ENCODE measurements around the gene BTBD9.

BTBD9 gene

GRCh38 chr6:38218235-38218634, 421.5 kb downstream of the BTBD9 start:
- in situ Hi-C loops (cut with MboI; ENCODE audit: low sequenced_read_pairs), result no loop called here

- in situ Hi-C loops (cut with MboI; ENCODE audit: low sequenced_read_pairs), result no loop called here
Measured at GRCh38 chr6:38216451-38216850, 423.3 kb downstream of the BTBD9 start.

DNA sequence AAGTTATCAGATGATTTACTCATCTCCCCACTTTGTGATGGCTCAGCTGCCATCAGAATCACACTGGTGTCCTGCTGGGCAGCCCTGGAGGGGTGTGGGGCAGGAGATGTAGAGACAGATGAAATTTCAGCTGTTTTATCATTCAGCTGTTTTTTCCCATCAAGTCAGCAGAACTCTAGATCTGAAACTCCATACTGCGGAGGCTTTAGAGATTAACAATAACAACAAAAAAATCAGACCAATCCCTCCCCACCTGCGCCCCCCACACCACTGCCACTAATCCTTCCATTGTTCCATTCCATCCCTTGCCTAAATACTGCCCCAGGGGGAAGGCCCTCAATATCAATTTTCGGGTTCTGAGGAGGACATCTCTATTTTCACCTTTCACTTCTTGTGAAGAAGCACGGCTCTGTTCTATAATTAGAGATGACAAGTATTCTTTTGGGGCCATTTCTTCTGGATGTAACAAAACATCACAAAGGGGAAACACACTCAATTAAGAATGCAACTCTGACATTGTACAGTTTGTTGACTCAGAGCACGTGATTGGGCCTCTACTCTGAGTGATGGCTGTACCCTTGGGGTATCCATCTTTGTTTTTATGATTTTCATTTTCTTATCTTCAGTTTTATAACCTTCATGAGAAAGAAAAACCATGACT, 423.9 kb downstream of the BTBD9 start:
- in situ Hi-C loops (cut with MboI; ENCODE audit: low sequenced_read_pairs), result no loop called here

DNA sequence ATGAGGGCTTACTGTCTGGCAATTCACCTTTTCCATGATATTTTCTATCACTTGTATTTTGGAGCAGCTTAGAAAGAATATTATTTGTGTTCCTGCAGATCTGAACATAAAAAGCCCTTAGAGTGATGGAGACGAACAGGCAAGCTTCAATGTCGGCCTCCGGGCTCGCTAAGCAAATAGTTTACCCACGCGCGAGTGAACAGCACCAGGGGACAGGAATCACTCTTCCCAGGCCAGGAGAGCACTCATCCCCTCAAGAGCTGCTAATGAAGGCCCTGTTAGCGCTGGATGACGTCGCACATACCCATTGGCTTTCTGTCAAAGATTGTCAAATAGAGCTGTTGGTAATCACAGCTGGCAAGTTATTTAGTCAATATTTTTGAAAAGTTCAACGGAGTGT, 424.5 kb downstream of the BTBD9 start:
- in situ Hi-C loops (cut with MboI; ENCODE audit: low sequenced_read_pairs), result no loop called here

DNA sequence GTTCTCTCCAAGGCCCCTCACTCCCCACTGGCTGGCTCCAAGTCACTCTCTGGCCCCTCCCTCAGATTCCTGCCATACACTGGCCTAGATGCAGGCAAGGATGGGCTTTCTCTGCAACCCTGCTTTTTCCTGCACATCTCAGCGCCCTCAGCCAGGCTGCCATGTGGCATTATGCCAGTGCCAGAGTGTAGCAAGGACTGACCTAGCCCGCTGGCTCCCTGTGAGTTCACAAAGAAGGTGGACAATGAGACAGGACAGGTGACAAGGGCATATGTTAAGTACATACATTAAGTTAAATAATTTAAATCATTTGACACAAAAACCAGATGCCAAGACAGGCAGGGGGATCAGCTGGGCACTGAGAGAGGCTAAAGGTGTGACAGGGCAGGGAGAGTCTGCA, 425.6 kb downstream of the BTBD9 start:
- in situ Hi-C loops (cut with MboI; ENCODE audit: low sequenced_read_pairs), result no loop called here

GRCh38 chr6:38213251-38213658, 426.5 kb downstream of the BTBD9 start:
- in situ Hi-C loops (cut with MboI; ENCODE audit: low sequenced_read_pairs), result no loop called here

DNA sequence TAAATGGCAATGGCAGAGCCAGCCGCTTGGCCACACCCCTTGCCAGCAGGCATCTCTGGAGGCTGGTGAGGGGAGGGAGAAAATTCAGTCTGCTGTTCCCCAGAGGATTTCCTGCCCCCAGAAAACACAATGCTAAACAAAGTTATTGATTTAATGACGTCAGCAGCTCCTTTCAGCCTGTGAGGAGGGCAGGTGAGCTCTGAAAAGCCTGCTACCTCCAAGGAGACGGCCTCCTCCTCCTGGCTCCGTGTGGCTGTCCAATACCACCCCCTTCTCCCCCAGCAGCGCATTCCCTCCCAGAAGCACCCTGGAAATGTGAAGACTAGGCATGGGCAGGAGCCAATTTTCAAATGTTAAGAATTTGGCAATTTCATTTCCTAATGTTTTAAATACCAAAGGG, 427.1 kb downstream of the BTBD9 start:
- in situ Hi-C loops (cut with MboI; ENCODE audit: low sequenced_read_pairs), result no loop called here

GRCh38 chr6:38212116-38212515, 427.6 kb downstream of the BTBD9 start:
- in situ Hi-C loops (cut with MboI; ENCODE audit: low sequenced_read_pairs), result no loop called here

- in situ Hi-C loops (cut with MboI; ENCODE audit: low sequenced_read_pairs), result no loop called here
Measured at GRCh38 chr6:38209371-38210260, 430.1 kb downstream of the BTBD9 start.

DNA sequence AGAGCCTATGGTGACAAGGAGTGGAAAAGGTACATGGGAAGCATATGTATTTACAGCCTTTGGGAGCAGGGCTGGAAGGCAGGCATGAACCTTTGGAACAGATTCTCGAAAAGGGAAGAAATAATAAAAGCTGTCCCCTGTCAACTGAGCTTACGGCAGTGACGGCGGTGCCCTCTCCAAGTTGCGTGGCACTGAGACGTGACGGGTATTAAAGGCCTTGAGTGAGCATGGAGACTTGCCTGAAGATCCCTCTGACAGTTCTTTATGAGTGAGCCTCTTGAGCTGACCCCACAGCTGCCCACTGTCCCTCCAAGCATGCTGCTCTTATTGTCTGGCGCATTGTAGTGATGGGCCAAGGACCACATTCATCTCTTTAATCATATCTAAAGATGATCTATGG, 431.7 kb downstream of the BTBD9 start:
- in situ Hi-C loops (cut with MboI; ENCODE audit: low sequenced_read_pairs), result no loop called here

- in situ Hi-C loops (cut with MboI; ENCODE audit: low sequenced_read_pairs), result no loop called here
Measured at GRCh38 chr6:38207375-38207774, 432.4 kb downstream of the BTBD9 start.

GRCh38 chr6:38198219-38198618, 441.5 kb downstream of the BTBD9 start:
- in situ Hi-C loops (cut with MboI; ENCODE audit: low sequenced_read_pairs), result no loop called here

DNA sequence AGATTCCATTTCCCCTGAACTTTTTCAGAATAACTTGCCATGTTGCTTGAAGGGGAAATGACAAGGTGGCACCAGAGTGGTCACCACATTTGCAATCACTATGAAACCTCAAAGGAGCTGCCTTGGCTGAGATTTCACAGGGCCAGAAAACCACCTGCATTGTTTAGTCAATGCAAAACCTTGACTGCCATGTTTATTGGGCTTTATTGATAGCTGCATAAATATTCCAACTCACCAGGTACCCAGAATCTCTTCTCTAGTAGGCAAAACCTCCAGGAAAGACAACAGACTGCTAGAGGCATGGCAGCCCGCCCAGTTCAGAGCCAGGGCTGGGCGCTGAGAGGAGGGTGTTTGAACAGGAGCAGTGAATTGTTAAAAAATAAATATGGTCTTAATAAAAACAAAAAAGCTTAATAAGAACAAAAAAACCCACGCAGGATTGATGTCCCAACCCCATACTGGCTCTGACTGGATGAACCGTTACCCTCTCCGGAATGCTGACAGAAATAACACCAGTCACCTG, 444.6 kb downstream of the BTBD9 start:
- in situ Hi-C loops (cut with MboI; ENCODE audit: low sequenced_read_pairs), result no loop called here

DNA sequence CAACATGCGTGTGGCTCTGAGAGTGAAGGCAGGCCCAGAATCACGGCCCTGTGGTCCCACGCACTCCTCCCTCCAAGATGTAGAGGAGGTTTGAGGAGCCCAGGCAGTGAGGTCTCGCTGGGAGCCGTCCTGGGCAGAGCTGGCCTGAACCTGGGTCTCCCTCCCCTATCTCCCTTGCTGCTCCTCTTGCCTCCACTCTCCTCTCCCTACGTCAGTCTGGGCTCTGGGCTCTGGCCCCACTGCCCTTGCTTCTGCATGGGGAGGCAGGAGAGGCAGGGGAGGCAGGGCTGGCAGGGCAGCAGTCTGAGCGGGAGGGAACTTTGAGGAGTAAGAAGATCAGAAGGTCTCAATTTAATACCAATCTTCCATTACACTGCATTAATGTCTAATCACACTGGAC, 445.1 kb downstream of the BTBD9 start:
- in situ Hi-C loops (cut with MboI; ENCODE audit: low sequenced_read_pairs), result no loop called here

DNA sequence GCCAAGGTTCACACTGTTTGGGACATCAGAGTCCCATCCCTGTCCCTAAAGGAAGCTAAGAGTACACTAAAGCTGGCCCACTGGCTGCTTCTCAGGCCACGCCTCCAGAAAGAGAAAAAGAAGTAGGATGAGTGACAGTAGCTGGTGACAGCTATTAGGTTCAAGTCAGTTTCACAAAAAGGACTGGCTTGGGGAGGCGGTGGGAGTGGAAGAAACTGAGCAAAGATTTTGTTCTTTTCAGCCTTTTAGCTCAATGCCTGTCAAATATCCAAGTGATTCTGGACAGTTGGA, 445.5 kb downstream of the BTBD9 start:
- in situ Hi-C loops (cut with MboI; ENCODE audit: low sequenced_read_pairs), result no loop called here

DNA sequence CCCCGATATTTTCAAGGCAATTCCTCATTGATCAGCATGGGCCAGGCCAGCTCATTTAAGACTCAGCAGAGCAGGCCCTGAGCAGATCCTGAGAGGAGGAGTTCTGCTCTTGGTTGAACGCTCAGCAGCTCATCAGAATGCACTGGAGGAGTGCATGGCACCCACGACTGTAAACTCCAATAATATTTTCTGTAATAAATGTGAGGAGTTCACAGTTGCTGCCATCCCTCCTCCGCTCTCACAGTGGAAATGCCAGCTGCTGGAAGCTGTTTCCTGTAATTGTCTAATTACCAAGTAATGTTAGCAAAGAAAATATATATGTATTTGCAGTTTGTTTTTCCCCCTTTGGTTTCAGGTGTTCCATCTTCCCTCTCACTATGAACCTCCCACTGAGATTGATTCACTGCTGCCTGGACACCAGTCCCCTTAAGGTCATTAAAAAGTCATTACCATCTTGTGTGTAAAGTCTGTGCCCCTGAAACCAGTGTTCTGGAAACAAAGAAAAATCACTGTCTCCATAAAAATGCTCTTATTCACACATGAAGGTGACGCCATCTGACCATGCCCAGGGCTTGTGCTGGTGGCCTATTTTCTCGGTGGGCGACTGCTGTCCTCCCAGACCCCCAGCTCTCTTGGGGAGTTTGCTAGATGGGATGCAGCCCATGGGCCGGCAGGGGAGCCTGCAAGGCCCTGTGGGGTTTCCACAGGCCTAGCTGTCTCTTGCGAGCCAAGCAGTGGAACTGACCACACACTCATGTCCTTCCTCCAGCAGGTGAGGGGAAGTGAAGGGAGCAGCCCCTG, 446.0 kb downstream of the BTBD9 start:
- in situ Hi-C loops (cut with MboI; ENCODE audit: low sequenced_read_pairs), result no loop called here

- in situ Hi-C loops (cut with MboI; ENCODE audit: low sequenced_read_pairs), result no loop called here
Measured at GRCh38 chr6:38193051-38193450, 446.7 kb downstream of the BTBD9 start.

GRCh38 chr6:38192487-38192886, 447.2 kb downstream of the BTBD9 start:
- in situ Hi-C loops (cut with MboI; ENCODE audit: low sequenced_read_pairs), result no loop called here

DNA sequence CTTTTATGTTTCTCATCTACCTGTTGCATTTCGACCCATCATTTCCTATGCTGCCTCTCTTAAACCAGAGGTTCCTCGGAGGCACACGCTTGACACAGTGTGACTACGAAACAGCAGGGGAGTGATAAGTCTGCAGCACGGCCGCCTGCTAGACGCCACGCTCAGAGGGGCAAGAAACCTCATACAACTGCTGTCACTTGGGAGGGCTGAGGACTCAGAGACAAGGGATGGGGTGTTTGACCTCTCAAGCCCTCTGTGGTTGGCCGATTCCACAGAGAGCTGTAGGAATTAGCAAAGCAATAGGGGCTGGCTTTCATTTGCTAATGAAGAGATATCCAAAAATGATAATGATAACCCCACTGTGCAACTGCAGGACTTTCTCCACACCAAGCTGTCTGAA, 447.7 kb downstream of the BTBD9 start:
- in situ Hi-C loops (cut with MboI; ENCODE audit: low sequenced_read_pairs), result no loop called here

- in situ Hi-C loops (cut with MboI; ENCODE audit: low sequenced_read_pairs), result no loop called here
Measured at GRCh38 chr6:38191418-38191817, 448.3 kb downstream of the BTBD9 start.

DNA sequence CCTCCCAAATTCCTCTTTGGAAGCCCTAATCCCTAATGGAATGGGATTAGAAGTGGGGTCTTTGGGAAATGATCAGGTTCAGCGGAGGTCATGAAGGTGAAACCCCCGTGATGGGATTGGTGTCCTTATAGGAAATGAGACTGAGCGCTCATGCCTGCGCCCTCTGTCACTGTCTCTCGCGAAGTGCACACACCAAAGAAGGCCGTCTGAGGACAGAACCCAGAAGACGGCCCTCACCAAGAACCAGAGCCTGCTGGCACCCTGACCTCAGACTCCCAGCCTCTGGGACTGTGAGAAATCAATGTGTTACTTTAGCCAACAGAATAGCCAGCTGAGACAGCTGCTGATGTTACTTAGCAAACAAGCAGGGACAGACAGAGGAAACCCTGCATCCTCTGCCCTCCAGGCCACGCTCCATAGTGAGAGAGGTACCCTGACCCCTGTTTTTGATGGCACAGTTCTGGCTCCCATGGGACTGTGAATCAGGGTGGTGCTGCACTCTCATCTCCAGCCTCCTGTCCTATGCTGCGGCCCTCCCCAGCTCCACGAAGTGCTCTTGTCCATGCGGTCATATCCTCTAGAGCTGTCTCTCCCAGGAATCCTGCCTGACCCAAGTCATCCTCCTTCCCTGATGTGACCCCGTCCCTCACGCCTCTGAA, 450.9 kb downstream of the BTBD9 start:
- in situ Hi-C loops (cut with MboI; ENCODE audit: low sequenced_read_pairs), result no loop called here

Measured in HL-60/S4 treated with phorbol 12-myristate 13-acetate at 8.2 ng/mL for 4 days and 3 days (cell line).